ENCODE measurements around the gene COL28A1. TPM values are rescaled to one million over a fixed set of nuclear protein-coding genes. Genes with fewer than 3 reads are reported as not detected.

COL28A1 gene
- total and polyA plus RNA-seq, 2 of the 13 experiments (the other 11 are each of a cell fraction or from before 2014, with no cell fraction given) = 0.07 to 0.15 TPM

DNA sequence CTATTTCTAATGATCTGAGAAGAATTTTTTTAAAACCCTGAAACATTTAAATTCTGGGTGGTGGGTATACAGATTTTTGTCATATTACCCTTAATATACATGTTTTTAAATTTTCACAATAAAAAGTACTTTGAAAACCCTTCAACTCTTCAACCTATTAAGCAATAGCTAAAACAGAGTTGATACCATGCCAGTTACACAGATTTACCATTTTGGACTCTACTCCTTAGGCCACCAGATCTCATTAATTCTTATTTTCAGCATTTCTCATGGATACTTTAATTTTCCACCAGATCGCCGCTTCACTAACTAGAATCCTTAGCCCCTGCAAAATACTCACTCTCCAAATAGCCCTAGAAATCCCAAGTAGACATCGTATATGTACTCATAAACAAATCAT is 12.7 kb upstream of the COL28A1 start:
- H3K36me3 ChIP-seq (replicated peaks in 1 of 2; ENCODE audit: control insufficient read depth in 1 of 2, insufficient read depth in 2 of 2, low read length in 2 of 2) = no peaks in the 10 kb centered on the region
- H3K9ac ChIP-seq (ENCODE audit: insufficient read depth, low read depth, low read length) = no peak overlapping the region
- no peak for TF ChIP-seq ZMYM4 (CRISPR knock-in tag; IDR thresholded peaks at IDR 0.05)
- TF ChIP-seq, protein P1, sequence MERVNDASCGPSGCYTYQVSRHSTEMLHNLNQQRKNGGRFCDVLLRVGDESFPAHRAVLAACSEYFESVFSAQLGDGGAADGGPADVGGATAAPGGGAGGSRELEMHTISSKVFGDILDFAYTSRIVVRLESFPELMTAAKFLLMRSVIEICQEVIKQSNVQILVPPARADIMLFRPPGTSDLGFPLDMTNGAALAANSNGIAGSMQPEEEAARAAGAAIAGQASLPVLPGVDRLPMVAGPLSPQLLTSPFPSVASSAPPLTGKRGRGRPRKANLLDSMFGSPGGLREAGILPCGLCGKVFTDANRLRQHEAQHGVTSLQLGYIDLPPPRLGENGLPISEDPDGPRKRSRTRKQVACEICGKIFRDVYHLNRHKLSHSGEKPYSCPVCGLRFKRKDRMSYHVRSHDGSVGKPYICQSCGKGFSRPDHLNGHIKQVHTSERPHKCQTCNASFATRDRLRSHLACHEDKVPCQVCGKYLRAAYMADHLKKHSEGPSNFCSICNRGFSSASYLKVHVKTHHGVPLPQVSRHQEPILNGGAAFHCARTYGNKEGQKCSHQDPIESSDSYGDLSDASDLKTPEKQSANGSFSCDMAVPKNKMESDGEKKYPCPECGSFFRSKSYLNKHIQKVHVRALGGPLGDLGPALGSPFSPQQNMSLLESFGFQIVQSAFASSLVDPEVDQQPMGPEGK (CRISPR knock-in tag; IDR thresholded peaks at IDR 0.05) = no peak
- TF ChIP-seq IRX3 (CRISPR knock-in tag; IDR thresholded peaks at IDR 0.05; ENCODE audit: borderline replicate concordance, low read depth) = no peak
- no peak for TF ChIP-seq SOX6 (IDR thresholded peaks at IDR 0.05)
- TF ChIP-seq SOX6 (CRISPR knock-in tag; IDR thresholded peaks at IDR 0.05) = no peak
- DNase-seq (ENCODE audit: low spot score) = no peak
- WGBS (ENCODE audit: low lambda C conversion rate) = 97% methylated on average over 3 of the region's 3 CpGs
- H3K79me2 ChIP-seq (ENCODE audit: insufficient read depth, low read length) = no peaks in the 10 kb centered on the region
- CTCF ChIA-PET (ENCODE audit: low intra/inter-chr PET ratio, low total read pairs) = no interaction called here
- no peaks in the 10 kb centered on the region for H3K4me1 ChIP-seq (ENCODE audit: insufficient read depth, low read length)
- no peak overlapping the region for H3K27ac ChIP-seq (ENCODE audit: extremely low read length, insufficient read depth, low read length)
- H3K4me2 ChIP-seq (ENCODE audit: low read depth, low read length) = no peak overlapping the region
- H3K4me3 ChIP-seq (replicated peaks in 1 of 3; ENCODE audit: insufficient read depth in 1 of 3, low read depth in 2 of 3, low read length in 3 of 3) = no peak overlapping the region
- H3K27me3 ChIP-seq (ENCODE audit: control insufficient read depth in 1 of 2, insufficient read depth in 2 of 2, low read length in 2 of 2) = no peaks in the 10 kb centered on the region
- H4K20me1 ChIP-seq (ENCODE audit: insufficient read depth, low read length) = no peaks in the 10 kb centered on the region
- in situ Hi-C loops (cut with HindIII; ENCODE audit: extremely low pct_ligation_motif_present, low pct_unique_long_range_greater_than_20kb) = no loop called here
- FAIRE-seq = no peak
- POLR2A ChIA-PET = no interaction called here
- ATAC-seq = no peak
- intact Hi-C loops (cut with micrococcal nuclease; ENCODE audit: unreplicated experiment) = no loop called here
- no peaks in the 10 kb centered on the region for H3K9me3 ChIP-seq (ENCODE audit: low read length)
- BruUV-seq (replicated peaks) = no TSS peak
- no peak overlapping the region for H2AFZ ChIP-seq (ENCODE audit: low read length)

DNA sequence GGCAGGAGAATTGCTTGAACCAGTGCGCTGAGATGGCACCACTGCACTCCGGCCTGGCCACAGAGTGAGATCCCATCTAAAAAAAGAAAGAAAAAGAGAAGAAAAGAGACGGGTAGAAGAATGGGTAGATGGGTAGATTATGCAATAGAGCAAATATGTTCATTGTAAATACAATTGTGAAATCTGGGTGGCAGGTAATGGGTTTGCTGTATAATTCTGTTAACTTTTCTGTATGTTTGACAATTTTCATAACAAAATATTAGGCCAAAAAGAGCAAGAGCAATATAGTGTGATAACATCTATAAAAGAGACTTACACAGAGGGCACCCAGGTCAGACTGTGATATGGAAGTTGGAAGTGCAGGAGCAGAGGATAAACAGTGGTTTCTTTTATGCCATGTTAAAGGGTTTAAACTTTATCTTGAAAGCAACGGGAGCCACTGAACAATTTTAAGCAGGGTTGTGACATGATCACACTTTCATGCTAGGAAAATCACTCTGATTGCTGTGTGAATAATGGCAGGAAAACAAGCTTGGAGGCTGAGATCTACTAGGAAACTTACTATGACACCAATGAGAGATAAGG is 6.7 kb upstream of the COL28A1 start:
- peak overlapping the region; percentile 45 for H3K4me2 ChIP-seq (ENCODE audit: low read depth, low read length)
- no peaks in the 10 kb centered on the region for H3K79me2 ChIP-seq (ENCODE audit: insufficient read depth, low read length)
- 1% methylated on average over 4 of the region's 4 CpGs for WGBS (ENCODE audit: low lambda C conversion rate)
- in situ Hi-C loops (cut with HindIII; ENCODE audit: extremely low pct_ligation_motif_present, low pct_unique_long_range_greater_than_20kb) (no loop called here), intact Hi-C loops (cut with micrococcal nuclease; ENCODE audit: unreplicated experiment) (no loop called here)
- ATAC-seq = peak; percentile 58
- FAIRE-seq = peak; percentile 23
- H3K36me3 ChIP-seq (replicated peaks in 1 of 2; ENCODE audit: control insufficient read depth in 1 of 2, insufficient read depth in 2 of 2, low read length in 2 of 2) = no peaks in the 10 kb centered on the region
- H3K9me3 ChIP-seq (ENCODE audit: low read length) = no peaks in the 10 kb centered on the region
- ChIA-PET CTCF (ENCODE audit: low intra/inter-chr PET ratio, low total read pairs) (interaction anchor here (1.3 to 4.1 kb wide), 2 partner anchors 118 to 577 kb away, joined by 3 to 37 read pairs; no protein-coding TSS in a partner anchor), POLR2A (no interaction called here)
- peaks cover 15% of the 10 kb centered on the region for H3K4me1 ChIP-seq (ENCODE audit: insufficient read depth, low read length)
- H3K27me3 ChIP-seq (ENCODE audit: control insufficient read depth in 1 of 2, insufficient read depth in 2 of 2, low read length in 2 of 2) = no peaks in the 10 kb centered on the region
- H4K20me1 ChIP-seq (ENCODE audit: insufficient read depth, low read length) = no peaks in the 10 kb centered on the region
- H3K9ac ChIP-seq (ENCODE audit: insufficient read depth, low read depth, low read length) = no peak overlapping the region
- DNase-seq (ENCODE audit: low spot score) = no peak
- no TSS peak for BruUV-seq (replicated peaks)
- H3K27ac ChIP-seq (ENCODE audit: extremely low read length, insufficient read depth, low read length) = no peak overlapping the region
- H3K4me3 ChIP-seq (replicated peaks in 1 of 3; ENCODE audit: insufficient read depth in 1 of 3, low read depth in 2 of 3, low read length in 3 of 3) = no peak overlapping the region
- no peak overlapping the region for H2AFZ ChIP-seq (ENCODE audit: low read length)
- TF ChIP-seq NR2F1 (CRISPR knock-in tag; IDR thresholded peaks at IDR 0.05) = 0 out of 4 replicates have a peak, but pooled peaks of 1 of the 2 experiments have one; percentile 16
- peak; percentile 57; the same call in 1 of the 2 replicates for TF ChIP-seq GATAD2A (CRISPR knock-in tag; IDR thresholded peaks at IDR 0.05)
- TF ChIP-seq KDM1A (CRISPR knock-in tag; IDR thresholded peaks at IDR 0.05) = no peak
- TF ChIP-seq ZMYM2 (CRISPR knock-in tag; IDR thresholded peaks at IDR 0.05) = 0 out of 2 replicates have a peak, but pooled peaks have one; percentile 43
- no peak for TF ChIP-seq SOX6 (IDR thresholded peaks at IDR 0.05)
- peak; percentile 46; the same call in 1 of the 2 replicates for TF ChIP-seq SOX6 (CRISPR knock-in tag; IDR thresholded peaks at IDR 0.05)
- TF ChIP-seq PPARG (CRISPR knock-in tag; conservative IDR thresholded peaks at IDR 0.05) = peak; percentile 79
- peak; percentile 65 for TF ChIP-seq ZNF629 (CRISPR knock-in tag; conservative IDR thresholded peaks at IDR 0.05)
- TF ChIP-seq, protein P2, sequence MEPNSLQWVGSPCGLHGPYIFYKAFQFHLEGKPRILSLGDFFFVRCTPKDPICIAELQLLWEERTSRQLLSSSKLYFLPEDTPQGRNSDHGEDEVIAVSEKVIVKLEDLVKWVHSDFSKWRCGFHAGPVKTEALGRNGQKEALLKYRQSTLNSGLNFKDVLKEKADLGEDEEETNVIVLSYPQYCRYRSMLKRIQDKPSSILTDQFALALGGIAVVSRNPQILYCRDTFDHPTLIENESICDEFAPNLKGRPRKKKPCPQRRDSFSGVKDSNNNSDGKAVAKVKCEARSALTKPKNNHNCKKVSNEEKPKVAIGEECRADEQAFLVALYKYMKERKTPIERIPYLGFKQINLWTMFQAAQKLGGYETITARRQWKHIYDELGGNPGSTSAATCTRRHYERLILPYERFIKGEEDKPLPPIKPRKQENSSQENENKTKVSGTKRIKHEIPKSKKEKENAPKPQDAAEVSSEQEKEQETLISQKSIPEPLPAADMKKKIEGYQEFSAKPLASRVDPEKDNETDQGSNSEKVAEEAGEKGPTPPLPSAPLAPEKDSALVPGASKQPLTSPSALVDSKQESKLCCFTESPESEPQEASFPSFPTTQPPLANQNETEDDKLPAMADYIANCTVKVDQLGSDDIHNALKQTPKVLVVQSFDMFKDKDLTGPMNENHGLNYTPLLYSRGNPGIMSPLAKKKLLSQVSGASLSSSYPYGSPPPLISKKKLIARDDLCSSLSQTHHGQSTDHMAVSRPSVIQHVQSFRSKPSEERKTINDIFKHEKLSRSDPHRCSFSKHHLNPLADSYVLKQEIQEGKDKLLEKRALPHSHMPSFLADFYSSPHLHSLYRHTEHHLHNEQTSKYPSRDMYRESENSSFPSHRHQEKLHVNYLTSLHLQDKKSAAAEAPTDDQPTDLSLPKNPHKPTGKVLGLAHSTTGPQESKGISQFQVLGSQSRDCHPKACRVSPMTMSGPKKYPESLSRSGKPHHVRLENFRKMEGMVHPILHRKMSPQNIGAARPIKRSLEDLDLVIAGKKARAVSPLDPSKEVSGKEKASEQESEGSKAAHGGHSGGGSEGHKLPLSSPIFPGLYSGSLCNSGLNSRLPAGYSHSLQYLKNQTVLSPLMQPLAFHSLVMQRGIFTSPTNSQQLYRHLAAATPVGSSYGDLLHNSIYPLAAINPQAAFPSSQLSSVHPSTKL (CRISPR knock-in tag; IDR thresholded peaks at IDR 0.05) = 0 out of 2 replicates have a peak, but pooled peaks have one; percentile 26

Measured in HepG2 (cell line).